Transverse colon (tissue), 4 donors: ENCODE measurements around the gene ANO9.

ENCODE experiments used
- CTCF ChIP-seq, 5 experiments: fragments of 200-600 bp in 3 of 5; fragments of 450-650 bp in 2 of 5; sonication (generic) in 3 of 5; IDR thresholded peaks; 1 replicate in 2 of 5; 2 replicates in 3 of 5; pipeline ENCODE4 v1.5.1; 2016 to 2017; ENCODE audit warnings: antibody characterized with exemption in 5 of 5, inconsistent platforms in 3 of 5, mild to moderate bottlenecking in 2 of 5, moderate library complexity in 1 of 5
- EP300 ChIP-seq: sonication (generic); formaldehyde crosslinking; IDR thresholded peaks from one replicate; pipeline ENCODE4 v1.6.1; 2017; ENCODE audit warnings: antibody characterized with exemption, low read depth
- POLR2A ChIP-seq: fragments of 450-650 bp; IDR thresholded peaks from one replicate; pipeline ENCODE4 v1.6.1; 2016; ENCODE audit warnings: antibody characterized with exemption, mild to moderate bottlenecking, moderate library complexity
- POLR2AphosphoS5 ChIP-seq, 3 donors: sonication (generic); formaldehyde crosslinking; IDR thresholded peaks; one replicate each; pipeline ENCODE4 v1.6.1; 2016; ENCODE audit warnings: antibody characterized with exemption in 3 of 3

DNA sequence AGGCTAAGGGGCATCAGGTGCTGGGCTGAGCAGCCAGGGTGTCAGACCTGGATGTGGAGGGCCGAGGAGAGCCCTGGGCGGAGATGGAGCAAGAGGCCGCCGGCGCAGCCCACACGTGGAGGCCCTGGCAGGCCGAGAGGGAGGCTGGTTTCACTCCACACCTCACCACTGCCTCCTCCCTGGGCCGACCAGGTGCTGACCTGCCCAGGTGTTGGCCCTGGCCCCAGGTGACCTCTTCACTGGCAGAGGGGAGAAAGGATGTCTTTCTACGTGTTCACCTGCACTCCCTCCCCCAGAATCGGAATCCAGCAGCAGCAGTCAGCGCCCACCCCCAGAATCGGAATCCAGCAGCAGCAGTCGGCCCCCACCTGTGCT is 781 bp downstream of the ANO9 start:
- TF ChIP-seq CTCF (IDR thresholded peaks at IDR 0.05) (no peak), POLR2A (no peak), EP300 (no peak), POLR2AphosphoS5 (IDR thresholded peaks at IDR 0.05) (no peak)
